DOHH2 (cell line): ENCODE measurements around the gene MET.

Experiments used
- CTCF ChIP-seq: fragments of 200-600 bp; sonication (generic); IDR thresholded peaks from one replicate; pipeline ENCODE4 v1.5.1; 2014; ENCODE audit warnings: antibody characterized with exemption, mild to moderate bottlenecking, low read depth, low read length; ENCODE audit not compliant: poor library complexity, severe bottlenecking
- EZH2phosphoT487 ChIP-seq: fragments of 200-600 bp; sonication (generic); IDR thresholded peaks from 2 replicates; pipeline ENCODE4 v1.6.1; 2017; ENCODE audit warnings: borderline replicate concordance, mild to moderate bottlenecking, antibody characterized with exemption, low read length, moderate library complexity, mixed read lengths

GRCh38 chr7:116630932-116631671 is 40.9 kb upstream of the MET start:
- TF ChIP-seq EZH2phosphoT487, result no peak
- no peak for TF ChIP-seq CTCF
